GM18951 (cell line): Measurements from ENCODE around the gene STIP1.

Experiments
- POLR2A ChIP-seq: IDR thresholded peaks from 4 replicates; pipeline ENCODE4 v1.6.1; 2011; ENCODE audit warnings: mild to moderate bottlenecking; ENCODE audit not compliant: insufficient read length, insufficient read depth; ENCODE audit errors: extremely low read depth
- in situ Hi-C: fragments of 300-500 bp; cut with MboI; formaldehyde crosslinking; loops from one replicate; pipeline ENCODE4 v1.12.0; 2022; ENCODE audit warnings: low sequenced_read_pairs, mixed read lengths, inconsistent platforms; ENCODE audit not compliant: unreplicated experiment

Gene STIP1

GRCh38 chr11:64165481-64165841 is 20.5 kb upstream of the STIP1 start:
- in situ Hi-C loops: no loop called here
- TF ChIP-seq POLR2A: no peak

GRCh38 chr11:64165842-64166635 is 19.9 kb upstream of the STIP1 start, which contains the start of gene MACROD1:
Gene MACROD1 (minus strand): TSS chr11:64166113. CDS start chr11:64165994, 119 bp downstream.
- peak; percentile 67 for TF ChIP-seq POLR2A
- in situ Hi-C loops: no loop called here

- no peak for TF ChIP-seq POLR2A
- in situ Hi-C loops: no loop called here
Measured at GRCh38 chr11:64170419-64170818, 15.6 kb upstream of the STIP1 start.

GRCh38 chr11:64173616-64174355 is 12.2 kb upstream of the STIP1 start:
- in situ Hi-C loops: no loop called here

GRCh38 chr11:64176751-64177150 is 9.2 kb upstream of the STIP1 start:
- in situ Hi-C loops: no loop called here

More at GRCh38 chr11:64173616-64174355, 12.2 kb upstream of the STIP1 start:
- no peak for TF ChIP-seq POLR2A

GRCh38 chr11:64178203-64178602 is 7.8 kb upstream of the STIP1 start:
- TF ChIP-seq POLR2A: no peak
- in situ Hi-C loops: no loop called here

More at GRCh38 chr11:64176751-64177150, 9.2 kb upstream of the STIP1 start:
- no peak for TF ChIP-seq POLR2A

GRCh38 chr11:64178951-64179639 is 6.9 kb upstream of the STIP1 start:
- TF ChIP-seq POLR2A: no peak
- in situ Hi-C loops: no loop called here

GRCh38 chr11:64180891-64181290 is 5.1 kb upstream of the STIP1 start:
- in situ Hi-C loops: no loop called here
- no peak for TF ChIP-seq POLR2A

- in situ Hi-C loops: no loop called here
- TF ChIP-seq POLR2A: peak; percentile 39
Measured at GRCh38 chr11:64181506-64182411, 4.2 kb upstream of the STIP1 start.

GRCh38 chr11:64183890-64184289 is 2.1 kb upstream of the STIP1 start:
- TF ChIP-seq POLR2A: no peak
- in situ Hi-C loops: no loop called here

- in situ Hi-C loops: no loop called here
- peak; percentile 99 for TF ChIP-seq POLR2A
Measured at GRCh38 chr11:64185175-64185692, 737 bp upstream of the STIP1 start.

- no peak for TF ChIP-seq POLR2A
- in situ Hi-C loops: no loop called here
Measured at GRCh38 chr11:64186492-64187165, 658 bp downstream of the STIP1 start.
